HFF-Myc (cell line): ENCODE results near the gene FKBP15.
"Not testable (repeated sequence)": the region's sequence is repeated elsewhere in the genome, so short reads cannot be mapped to it uniquely, and the experiment has no call there.

Source experiments
- DNase-seq: peaks from one replicate; pipeline ENCODE4 v3.0.0-alpha.2; 2011; ENCODE audit warnings: low read depth; ENCODE audit errors: extremely low read depth
- H3K4me3 ChIP-seq: replicated peaks from 2 replicates; pipeline ENCODE4 v1.5.1; 2011; ENCODE audit warnings: low read depth, mild to moderate bottlenecking, control low read depth, low read length
- CTCF ChIP-seq: IDR thresholded peaks from 2 replicates; pipeline ENCODE4 v1.5.1; 2012; ENCODE audit warnings: mild to moderate bottlenecking, low read depth, low read length, control low read depth; ENCODE audit errors: missing control alignments

Gene FKBP15

GRCh38 chr9:113143432-113144227 lies 77.4 kb downstream of the FKBP15 start:
- no peak for TF ChIP-seq CTCF
- no peak overlapping the region for H3K4me3 ChIP-seq
- no peak for DNase-seq

- H3K4me3 ChIP-seq, result not testable (repeated sequence)
Measured at GRCh38 chr9:113140896-113141295, 80.2 kb downstream of the FKBP15 start.

GRCh38 chr9:113139953-113140352 lies 81.1 kb downstream of the FKBP15 start:
- no peak overlapping the region for H3K4me3 ChIP-seq
- DNase-seq, result no peak
- TF ChIP-seq CTCF, result no peak

More at GRCh38 chr9:113140896-113141295, 80.2 kb downstream of the FKBP15 start:
- not testable (repeated sequence) for DNase-seq

- TF ChIP-seq CTCF, result no peak
- DNase-seq, result no peak
Measured at GRCh38 chr9:113139225-113139829, 81.8 kb downstream of the FKBP15 start.

GRCh38 chr9:113138760-113139159 lies 82.3 kb downstream of the FKBP15 start:
- no peak for TF ChIP-seq CTCF
- no peak for DNase-seq

More at GRCh38 chr9:113139225-113139829, 81.8 kb downstream of the FKBP15 start:
- H3K4me3 ChIP-seq, result no peak overlapping the region

GRCh38 chr9:113137196-113138168 lies 83.6 kb downstream of the FKBP15 start:
- no peak for DNase-seq
- no peak for TF ChIP-seq CTCF
- no peak overlapping the region for H3K4me3 ChIP-seq

More at GRCh38 chr9:113138760-113139159, 82.3 kb downstream of the FKBP15 start:
- H3K4me3 ChIP-seq, result no peak overlapping the region
